GM11168 (cell line): ENCODE results near the gene GXYLT2.
"Not testable (repeated sequence)": the region's sequence is repeated elsewhere in the genome, so short reads cannot be mapped to it uniquely, and the experiment has no call there.

Experiments
- in situ Hi-C: fragments of 300-500 bp; cut with MboI; formaldehyde crosslinking; loops from one replicate; pipeline ENCODE4 v1.12.0; 2022; ENCODE audit warnings: low sequenced_read_pairs; ENCODE audit not compliant: unreplicated experiment

Gene GXYLT2

GRCh38 chr3:72999951-73000350 lies 112.1 kb downstream of the GXYLT2 start:
- in situ Hi-C loops: no loop called here

DNA sequence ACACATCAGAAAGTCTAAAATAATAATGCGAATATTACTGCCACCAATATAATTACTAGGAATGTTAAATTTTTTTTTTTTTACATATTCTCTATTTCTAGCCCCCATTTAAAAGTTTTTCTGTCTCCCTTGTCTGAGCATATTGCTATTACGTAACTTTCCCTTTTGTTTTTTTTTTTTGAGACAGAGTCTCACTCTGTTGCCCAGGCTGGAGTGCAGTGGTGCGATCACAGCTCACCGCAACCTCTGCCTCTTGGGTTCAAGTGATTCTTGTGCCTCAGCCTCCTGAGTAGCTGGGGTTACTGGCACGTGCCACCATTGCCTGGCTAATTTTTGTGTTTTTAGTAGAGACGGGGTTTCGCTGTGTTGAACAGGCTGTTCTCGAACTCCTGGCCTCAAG lies 115.2 kb downstream of the GXYLT2 start:
- in situ Hi-C loops: not testable (repeated sequence)

GRCh38 chr3:73004316-73004715 lies 116.5 kb downstream of the GXYLT2 start:
- in situ Hi-C loops: no loop called here

- in situ Hi-C loops: no loop called here
These were observed 120.3 kb downstream of the GXYLT2 start for GRCh38 chr3:73007992-73008712.

DNA sequence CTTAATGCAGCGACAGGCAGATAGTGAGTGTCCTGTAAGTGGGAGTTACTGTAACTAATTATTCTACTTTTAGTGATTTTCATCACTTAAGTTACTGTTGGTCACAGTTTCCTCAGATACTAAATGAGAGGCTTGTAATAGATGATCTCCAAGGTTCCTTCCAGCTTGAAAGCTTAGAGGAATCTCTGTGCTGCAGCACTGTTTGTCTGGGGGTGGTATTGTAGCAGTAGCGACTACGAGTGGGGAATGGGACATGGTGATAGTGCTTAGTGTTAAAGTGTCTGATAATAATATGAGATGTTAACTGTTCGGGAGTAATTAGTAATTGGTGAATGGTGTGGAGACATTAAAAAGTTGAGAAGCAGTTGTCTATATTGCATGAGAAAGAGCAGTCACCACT lies 121.2 kb downstream of the GXYLT2 start:
- in situ Hi-C loops: no loop called here

- in situ Hi-C loops: no loop called here
These were observed 121.9 kb downstream of the GXYLT2 start for GRCh38 chr3:73009750-73010149.

DNA sequence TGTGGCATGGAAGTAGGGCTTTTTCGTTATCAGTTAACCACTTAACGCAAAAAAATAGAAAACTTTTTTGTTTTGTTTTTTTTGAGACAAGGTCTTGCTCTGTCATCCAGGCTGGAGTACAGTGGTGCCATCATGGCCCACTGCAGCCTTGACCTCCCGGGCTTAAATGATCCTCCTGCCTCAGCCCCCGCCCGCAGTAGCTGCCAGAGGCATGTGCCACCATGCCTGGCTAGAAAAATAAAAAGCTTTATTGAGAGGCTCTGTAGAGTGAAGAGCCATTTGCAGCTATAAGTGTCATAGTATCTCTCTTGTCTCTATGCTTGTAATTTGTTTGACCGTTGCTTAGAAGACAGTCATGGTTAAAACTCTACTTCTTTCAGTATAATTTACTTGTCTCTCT lies 122.3 kb downstream of the GXYLT2 start:
- in situ Hi-C loops: no loop called here

DNA sequence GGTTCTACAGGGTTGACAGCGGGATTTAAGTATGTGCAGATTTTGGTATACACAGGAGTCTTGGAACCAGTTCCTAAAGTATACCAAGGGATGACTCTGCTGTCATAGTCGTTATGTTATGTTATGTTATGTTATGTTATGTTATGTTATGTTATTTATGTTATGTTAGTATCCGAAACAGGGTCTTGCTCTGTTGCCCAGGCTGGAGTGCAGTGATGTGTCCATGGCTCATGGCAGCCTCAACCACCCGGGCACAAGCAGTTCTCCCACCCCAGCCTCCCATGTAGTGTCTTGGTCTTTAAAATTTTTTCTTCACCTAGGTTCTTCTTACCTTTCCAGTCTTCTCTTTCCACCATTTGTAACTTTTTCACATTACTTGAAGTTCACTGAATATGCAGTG lies 130.5 kb downstream of the GXYLT2 start:
- in situ Hi-C loops: no loop called here

GRCh38 chr3:73018790-73019441 lies 131.1 kb downstream of the GXYLT2 start:
- in situ Hi-C loops: no loop called here

DNA sequence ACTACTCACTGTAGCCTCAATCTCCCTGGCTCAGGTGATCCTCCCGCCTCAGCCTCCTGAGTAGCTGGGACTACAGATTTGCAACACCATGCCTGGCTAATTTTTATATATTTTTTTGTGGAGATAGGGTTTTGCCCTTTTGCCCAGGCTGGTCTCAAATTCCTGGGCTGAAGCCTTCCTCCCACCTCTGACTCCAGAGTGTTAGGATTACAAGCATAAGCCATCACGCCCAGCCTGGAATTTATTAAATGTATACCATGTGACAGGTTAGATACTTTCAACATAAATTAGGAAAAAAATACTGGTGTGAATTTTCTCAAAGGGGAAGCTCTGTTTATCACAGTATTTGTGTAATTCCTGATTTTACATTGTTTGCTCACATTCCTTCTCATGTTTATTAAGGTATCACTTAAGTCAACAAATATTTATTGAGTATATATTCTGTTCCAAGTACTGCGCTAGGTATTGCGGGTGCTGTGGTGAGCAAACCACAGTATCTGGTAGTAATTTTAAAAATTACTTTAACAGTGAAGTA lies 133.5 kb downstream of the GXYLT2 start:
- in situ Hi-C loops: no loop called here

DNA sequence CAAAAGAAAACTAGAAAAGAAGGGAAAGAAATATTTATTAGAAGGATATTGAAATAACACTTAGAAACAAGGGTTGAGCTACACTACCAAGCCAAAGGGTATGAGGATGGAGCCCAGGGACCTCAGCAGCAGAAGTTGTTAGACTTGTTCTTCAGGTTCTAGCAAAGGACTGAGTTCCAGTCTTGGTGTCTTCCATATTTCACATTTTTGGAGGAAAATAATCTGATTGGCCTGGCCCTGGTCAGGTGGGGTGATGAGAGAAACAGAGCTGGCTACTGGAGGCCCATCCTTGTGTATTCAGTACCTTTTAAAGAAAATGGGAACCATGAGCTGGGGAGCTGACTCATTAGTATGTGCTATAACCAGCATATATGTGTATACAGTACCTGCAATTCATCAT lies 137.0 kb downstream of the GXYLT2 start:
- in situ Hi-C loops: no loop called here

DNA sequence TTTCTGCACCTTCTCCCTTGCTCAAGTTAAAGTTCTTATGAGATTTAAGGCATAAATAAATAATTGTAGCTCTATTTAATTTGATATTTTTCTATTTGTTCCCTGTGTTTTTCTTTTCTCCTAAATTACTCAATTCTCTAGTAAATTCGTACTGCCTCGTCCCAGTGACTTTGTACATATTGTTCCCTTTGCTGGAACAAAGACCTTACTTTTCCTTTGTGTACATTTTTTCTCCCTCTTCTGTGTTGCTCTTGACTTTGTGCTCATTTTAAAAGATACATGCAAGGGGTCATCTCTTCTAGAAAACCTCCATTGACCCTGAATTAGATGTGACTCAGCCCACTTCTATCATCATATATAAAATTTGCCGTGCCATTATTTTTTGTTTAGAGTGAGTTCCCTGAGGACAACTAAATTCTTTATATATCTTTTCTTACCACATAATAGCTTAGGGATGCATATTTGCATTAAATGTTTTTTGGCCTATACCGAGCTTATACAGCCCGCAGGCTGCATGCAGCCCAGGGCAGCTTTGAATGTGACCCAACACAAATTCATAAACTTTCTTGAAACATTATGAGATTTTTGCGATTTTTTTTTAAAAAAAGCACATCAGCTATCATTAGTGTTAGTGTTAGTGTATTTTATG lies 138.4 kb downstream of the GXYLT2 start:
- in situ Hi-C loops: no loop called here
